CD4-positive, alpha-beta T cell (primary cell): Measurements from ENCODE around the gene ANKRD17. TPM values are rescaled to one million over a fixed set of nuclear protein-coding genes. Genes with fewer than 3 reads are reported as not detected.

Experiments used
- ATAC-seq: fragments of 200-7000 bp; cut with Tn5 transposase; one replicate; pipeline ENCODE4 v1.10.0; 2022; ENCODE audit warnings: mild to moderate bottlenecking; ENCODE audit not compliant: poor library complexity
- CTCF ChIA-PET: fragments of 350-600 bp; sonication (Branson Sonifier 250); formaldehyde crosslinking; loops from one replicate; lab custom pipeline; 2021; ENCODE audit warnings: antibody characterized with exemption, inconsistent platforms; lab: Charles Lee
- POLR2A ChIA-PET: fragments of 350-600 bp; sonication (Branson Sonifier 250); formaldehyde crosslinking; loops from one replicate; lab custom pipeline; 2021; ENCODE audit warnings: antibody characterized with exemption, inconsistent platforms; lab: Charles Lee
- DNase-seq, 14 experiments: peaks; one replicate each; pipeline ENCODE4 v3.0.0-alpha.2; 2013 to 2020; ENCODE audit warnings: mixed read lengths in 2 of 14
- H3K27ac ChIP-seq, 2 donors: one replicate each; pipeline versions ENCODE4 v1.5.1 to v1.7.0; 2013; ENCODE audit warnings: low read length in 2 of 2, low read depth in 1 of 2, mild to moderate bottlenecking in 1 of 2
- H3K27me3 ChIP-seq, 2 experiments: 1 replicate in 1 of 2; 2 replicates in 1 of 2; pipeline versions ENCODE4 v1.6.1 to v1.7.0; 2013; ENCODE audit warnings: low read length in 2 of 2, control low read depth in 1 of 2, mild to moderate bottlenecking in 1 of 2, moderate library complexity in 1 of 2; ENCODE audit not compliant: insufficient read depth in 2 of 2, control insufficient read depth in 1 of 2
- H3K36me3 ChIP-seq: one replicate; pipeline ENCODE4 v1.6.1; 2013; ENCODE audit warnings: low read length, control low read depth; ENCODE audit not compliant: insufficient read depth
- H3K4me1 ChIP-seq: one replicate; pipeline ENCODE4 v1.6.1; 2013; ENCODE audit warnings: low read length, control low read depth; ENCODE audit not compliant: insufficient read depth
- H3K4me3 ChIP-seq: one replicate; pipeline ENCODE4 v1.5.1; 2013; ENCODE audit warnings: mild to moderate bottlenecking, low read length, moderate library complexity
- H3K9me3 ChIP-seq, 2 experiments: 1 replicate in 1 of 2; 2 replicates in 1 of 2; pipeline versions ENCODE4 v1.6.1 to v1.7.0; 2013; ENCODE audit warnings: low read length in 2 of 2, mild to moderate bottlenecking in 2 of 2, control low read depth in 1 of 2, moderate library complexity in 1 of 2; ENCODE audit not compliant: control insufficient read depth in 1 of 2, insufficient read depth in 1 of 2
- H3K27ac Mint-ChIP-seq: one replicate; pipeline ENCODE4 v1.8.0; 2020; ENCODE audit warnings: mixed read lengths
- H3K27me3 Mint-ChIP-seq: one replicate; pipeline ENCODE4 v1.8.0; 2021; ENCODE audit warnings: mixed read lengths
- H3K36me3 Mint-ChIP-seq: one replicate; pipeline ENCODE4 v1.8.0; 2021; ENCODE audit warnings: low read depth, mixed read lengths
- H3K4me1 Mint-ChIP-seq: one replicate; pipeline ENCODE4 v1.8.0; 2021; ENCODE audit warnings: low read depth, mixed read lengths
- H3K4me3 Mint-ChIP-seq: one replicate; pipeline ENCODE4 v1.8.0; 2020; ENCODE audit warnings: mild to moderate bottlenecking, mixed read lengths
- H3K9me3 Mint-ChIP-seq: one replicate; pipeline ENCODE4 v1.8.0; 2020; ENCODE audit warnings: mixed read lengths
- intact Hi-C, 2 experiments: fragments of 100-400 bp; cut with DNase I in 1 of 2; cut with micrococcal nuclease in 1 of 2; formaldehyde crosslinking; loops; one replicate each; pipeline versions ENCODE4 v1.15.1 to v1.9.0; 2023 to 2025; cut with DNase I, micrococcal nuclease
- total RNA-seq, 174 experiments: library from RNA in 2 of 174; stranded (reverse) in 2 of 174; gene quantifications; one replicate each; pipeline ENCODE4 v1.2.3 and lab custom pipeline; 2021 to 2026
- TF ChIP-seq, protein P1 (sequence below): fragments of 200-600 bp; IDR thresholded peaks from one replicate; pipeline ENCODE4 v1.8.0; 2022; ENCODE audit warnings: antibody characterized with exemption, mild to moderate bottlenecking

ANKRD17 gene
- total RNA-seq, 2 experiments from 2014 or later = 31.9 to 34.1 TPM

DNA sequence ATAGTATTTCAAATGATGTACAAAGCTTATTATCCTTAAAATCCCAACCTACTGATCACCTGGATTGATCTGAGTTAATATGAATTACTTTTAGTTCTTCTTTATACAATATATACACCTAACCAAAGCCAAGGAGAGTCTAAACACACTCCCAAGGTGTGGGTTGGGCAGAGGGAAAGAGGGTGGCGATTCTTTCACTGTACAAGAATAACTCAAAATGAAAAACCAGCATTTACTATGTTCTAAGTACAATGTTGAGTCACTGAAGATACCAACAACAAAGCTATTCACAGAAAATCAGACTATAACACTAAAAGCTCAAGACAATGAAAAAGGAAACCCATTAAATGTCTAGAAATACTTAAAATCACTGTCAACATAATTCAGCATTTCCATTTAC lies 46.6 kb downstream of the ANKRD17 start:
- H3K9me3 Mint-ChIP-seq = peaks cover 3% of the 10 kb centered on the region
- peaks cover 57% of the 10 kb centered on the region for H3K36me3 Mint-ChIP-seq
- TF ChIP-seq, protein P1, sequence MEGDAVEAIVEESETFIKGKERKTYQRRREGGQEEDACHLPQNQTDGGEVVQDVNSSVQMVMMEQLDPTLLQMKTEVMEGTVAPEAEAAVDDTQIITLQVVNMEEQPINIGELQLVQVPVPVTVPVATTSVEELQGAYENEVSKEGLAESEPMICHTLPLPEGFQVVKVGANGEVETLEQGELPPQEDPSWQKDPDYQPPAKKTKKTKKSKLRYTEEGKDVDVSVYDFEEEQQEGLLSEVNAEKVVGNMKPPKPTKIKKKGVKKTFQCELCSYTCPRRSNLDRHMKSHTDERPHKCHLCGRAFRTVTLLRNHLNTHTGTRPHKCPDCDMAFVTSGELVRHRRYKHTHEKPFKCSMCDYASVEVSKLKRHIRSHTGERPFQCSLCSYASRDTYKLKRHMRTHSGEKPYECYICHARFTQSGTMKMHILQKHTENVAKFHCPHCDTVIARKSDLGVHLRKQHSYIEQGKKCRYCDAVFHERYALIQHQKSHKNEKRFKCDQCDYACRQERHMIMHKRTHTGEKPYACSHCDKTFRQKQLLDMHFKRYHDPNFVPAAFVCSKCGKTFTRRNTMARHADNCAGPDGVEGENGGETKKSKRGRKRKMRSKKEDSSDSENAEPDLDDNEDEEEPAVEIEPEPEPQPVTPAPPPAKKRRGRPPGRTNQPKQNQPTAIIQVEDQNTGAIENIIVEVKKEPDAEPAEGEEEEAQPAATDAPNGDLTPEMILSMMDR = no peak
- CTCF ChIA-PET = interaction anchor here (0.7 to 0.8 kb wide), 3 partner anchors 11 to 116 kb away, joined by 3 read pairs; no protein-coding TSS in a partner anchor
- no peak overlapping the region for H3K4me3 Mint-ChIP-seq
- no peak overlapping the region for H3K27ac Mint-ChIP-seq
- no peaks in the 10 kb centered on the region for H3K4me1 ChIP-seq
- POLR2A ChIA-PET = interaction anchor here (1.3 kb wide), 1 partner anchor 47 kb away, joined by 5 read pairs; the partner anchor contains the start of gene ANKRD17
- intact Hi-C loops = no loop called here
- no peak for DNase-seq
- H3K27ac ChIP-seq = no peak overlapping the region
- no peak overlapping the region for H3K4me3 ChIP-seq
- ATAC-seq = no peak
- no peaks in the 10 kb centered on the region for H3K27me3 Mint-ChIP-seq
- no peaks in the 10 kb centered on the region for H3K27me3 ChIP-seq
- H3K4me1 Mint-ChIP-seq = peaks cover 68% of the 10 kb centered on the region
- H3K36me3 ChIP-seq = peaks cover 7% of the 10 kb centered on the region
- peaks cover 0 to 3% of the 10 kb centered on the region in 2 experiments for H3K9me3 ChIP-seq

DNA sequence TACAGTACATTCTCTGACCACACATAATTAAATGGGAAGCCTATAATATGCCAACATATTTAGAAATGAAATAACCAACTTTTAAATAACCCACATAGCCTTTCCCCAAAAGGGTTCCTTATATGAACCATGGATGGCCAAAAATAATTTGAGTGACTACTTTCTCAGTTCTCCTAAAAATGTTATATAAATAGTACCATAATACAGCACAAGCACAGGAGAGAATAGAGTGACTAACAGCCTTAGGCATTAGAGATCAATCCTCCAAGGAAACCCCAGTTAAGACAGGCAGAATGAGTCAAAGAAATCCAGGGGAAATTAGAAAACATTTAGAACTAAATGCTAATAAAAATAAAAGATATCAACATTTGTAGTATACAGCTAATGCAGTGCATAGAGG lies 50.2 kb downstream of the ANKRD17 start:
- no peak for DNase-seq
- no peak for ATAC-seq
- H3K4me1 ChIP-seq = no peaks in the 10 kb centered on the region
- ChIA-PET POLR2A (no interaction called here), CTCF (interaction anchor here (0.7 to 1.1 kb wide), 3 partner anchors 9 to 49 kb away, joined by 3 to 5 read pairs (median 3); no protein-coding TSS in a partner anchor)
- TF ChIP-seq, protein P1 = no peak
- Mint-ChIP-seq H3K9me3 (peaks cover 3% of the 10 kb centered on the region), H3K27me3 (no peaks in the 10 kb centered on the region), H3K27ac (no peak overlapping the region), H3K36me3 (peaks cover 75% of the 10 kb centered on the region), H3K4me3 (no peak overlapping the region), H3K4me1 (peaks cover 67% of the 10 kb centered on the region)
- H3K27me3 ChIP-seq = no peaks in the 10 kb centered on the region
- H3K27ac ChIP-seq = no peak overlapping the region
- intact Hi-C loops = no loop called here
- no peak overlapping the region for H3K4me3 ChIP-seq
- H3K36me3 ChIP-seq = peaks cover 4% of the 10 kb centered on the region
- H3K9me3 ChIP-seq = peaks cover 0 to 12% of the 10 kb centered on the region in 2 experiments

- H3K27me3 ChIP-seq = no peaks in the 10 kb centered on the region
- peaks cover 9 to 16% of the 10 kb centered on the region in 2 experiments for H3K9me3 ChIP-seq
- Mint-ChIP-seq H3K27ac (no peak overlapping the region), H3K36me3 (peaks cover 84% of the 10 kb centered on the region), H3K4me1 (peaks cover 64% of the 10 kb centered on the region), H3K4me3 (no peak overlapping the region), H3K9me3 (peaks cover 3% of the 10 kb centered on the region), H3K27me3 (no peaks in the 10 kb centered on the region)
- CTCF ChIA-PET = no interaction called here
- no peaks in the 10 kb centered on the region for H3K4me1 ChIP-seq
- intact Hi-C loops = no loop called here
- TF ChIP-seq, protein P1 = no peak
- ATAC-seq (no peak), DNase-seq (no peak)
- no peak overlapping the region for H3K27ac ChIP-seq
- POLR2A ChIA-PET = no interaction called here
- no peak overlapping the region for H3K4me3 ChIP-seq
- H3K36me3 ChIP-seq = no peaks in the 10 kb centered on the region
These were observed 52.4 kb downstream of the ANKRD17 start for GRCh38 chr4:73206236-73206635.
